Esophagus squamous epithelium (tissue), 4 donors: ENCODE data around the gene SCD5.

ENCODE experiments used
- POLR2A ChIP-seq, 4 donors: fragments of 450-650 bp; IDR thresholded peaks; one replicate each; pipeline ENCODE4 v1.6.1; 2017; ENCODE audit warnings: antibody characterized with exemption in 4 of 4, mild to moderate bottlenecking in 4 of 4, moderate library complexity in 3 of 4
- TF ChIP-seq, protein P1 (sequence below), 6 experiments: fragments of 450-650 bp in 4 of 6; fragments of 200-600 bp in 2 of 6; sonication (generic) in 2 of 6; IDR thresholded peaks; one replicate each; pipeline ENCODE4 v1.5.1; 2016 to 2019; ENCODE audit warnings: antibody characterized with exemption in 6 of 6, mild to moderate bottlenecking in 4 of 6, moderate library complexity in 4 of 6

DNA sequence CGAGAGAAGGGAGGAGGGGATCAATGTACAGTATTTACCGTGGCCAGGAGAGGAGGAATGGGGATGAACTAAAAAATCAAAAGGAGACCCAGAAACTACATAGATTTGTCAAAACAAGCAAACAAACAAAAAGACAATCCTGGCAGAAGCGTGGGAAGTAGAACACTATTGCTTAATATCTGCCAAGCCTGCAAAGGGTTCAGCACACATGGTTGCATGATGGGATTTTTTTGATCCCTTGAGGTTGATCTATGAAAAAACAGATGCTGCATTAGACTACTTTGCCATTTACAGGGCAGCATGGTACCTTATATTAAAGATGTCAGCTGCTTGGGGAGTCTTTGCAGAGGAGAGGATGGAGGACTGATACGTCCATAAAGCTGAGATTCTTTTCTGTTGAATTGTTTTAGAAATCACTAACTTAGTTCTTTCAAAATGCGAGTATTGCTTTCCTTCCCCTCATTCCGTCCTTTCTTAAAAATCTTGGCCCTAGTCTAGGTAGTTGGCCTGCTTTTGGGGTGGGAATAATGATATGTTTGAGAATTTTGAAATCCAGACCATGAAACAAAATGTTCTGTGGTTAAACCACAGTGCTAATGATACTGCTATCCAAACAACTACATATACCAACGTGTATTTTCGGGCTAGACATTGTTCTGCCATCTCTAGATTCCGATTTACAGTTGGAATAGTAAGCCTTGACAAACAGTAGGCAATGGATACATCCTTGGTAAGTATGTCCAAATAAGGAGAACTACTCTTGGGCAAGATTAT is 197.2 kb downstream of the SCD5 start:
- TF ChIP-seq, protein P1, sequence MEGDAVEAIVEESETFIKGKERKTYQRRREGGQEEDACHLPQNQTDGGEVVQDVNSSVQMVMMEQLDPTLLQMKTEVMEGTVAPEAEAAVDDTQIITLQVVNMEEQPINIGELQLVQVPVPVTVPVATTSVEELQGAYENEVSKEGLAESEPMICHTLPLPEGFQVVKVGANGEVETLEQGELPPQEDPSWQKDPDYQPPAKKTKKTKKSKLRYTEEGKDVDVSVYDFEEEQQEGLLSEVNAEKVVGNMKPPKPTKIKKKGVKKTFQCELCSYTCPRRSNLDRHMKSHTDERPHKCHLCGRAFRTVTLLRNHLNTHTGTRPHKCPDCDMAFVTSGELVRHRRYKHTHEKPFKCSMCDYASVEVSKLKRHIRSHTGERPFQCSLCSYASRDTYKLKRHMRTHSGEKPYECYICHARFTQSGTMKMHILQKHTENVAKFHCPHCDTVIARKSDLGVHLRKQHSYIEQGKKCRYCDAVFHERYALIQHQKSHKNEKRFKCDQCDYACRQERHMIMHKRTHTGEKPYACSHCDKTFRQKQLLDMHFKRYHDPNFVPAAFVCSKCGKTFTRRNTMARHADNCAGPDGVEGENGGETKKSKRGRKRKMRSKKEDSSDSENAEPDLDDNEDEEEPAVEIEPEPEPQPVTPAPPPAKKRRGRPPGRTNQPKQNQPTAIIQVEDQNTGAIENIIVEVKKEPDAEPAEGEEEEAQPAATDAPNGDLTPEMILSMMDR (IDR thresholded peaks at IDR 0.05): no peak
- TF ChIP-seq POLR2A (IDR thresholded peaks at IDR 0.05): no peak
